PC-3 (cell line): ENCODE results near the gene CERT1.

ENCODE experiments used
- CTCF ChIP-seq: fragments of 300-600 bp; sonication (generic); conservative IDR thresholded peaks from 2 replicates; pipeline ENCODE4 v1.5.1; 2017; ENCODE audit warnings: antibody characterized with exemption, low read depth, mild to moderate bottlenecking, low read length
- EZH2 ChIP-seq: fragments of 300-600 bp; sonication (generic); IDR thresholded peaks from one replicate; pipeline ENCODE4 v1.6.1; 2017; ENCODE audit warnings: antibody characterized with exemption, mild to moderate bottlenecking, low read length; ENCODE audit not compliant: unreplicated experiment

- TF ChIP-seq CTCF: no peak
- TF ChIP-seq EZH2: no peak
Observed at GRCh38 chr5:75335486-75335885, 175.9 kb downstream of the CERT1 start.
